Measurements from ENCODE around the gene PRR7. TPM values are rescaled to one million over a fixed set of nuclear protein-coding genes. Genes with fewer than 3 reads are reported as not detected.

Gene PRR7
- total RNA-seq, 2 experiments from 2014 or later, result 23.3 to 23.5 TPM

- ChIA-PET POLR2A (interaction anchor here (0.9 to 15.3 kb wide), 5 partner anchors 8 to 55 kb away, joined by 3 to 661 read pairs (median 6); partner anchors contain the start of genes GRK6 and PRR7), CTCF (interaction anchor here (3.6 kb wide), 1 partner anchor 35 kb away, joined by 39 read pairs; no protein-coding TSS in a partner anchor)
- ATAC-seq (ENCODE audit: poor library complexity) (no peak), DNase-seq (peak in 1 of 14 experiments; percentile 15)
- Histone ChIP-seq H3K4me3 (ENCODE audit: low read length) (no peak overlapping the region), H3K36me3 (ENCODE audit: insufficient read depth, low read length) (peaks cover 93% of the 10 kb centered on the region), H3K27me3 (ENCODE audit: control insufficient read depth in 1 of 2, insufficient read depth in 2 of 2, low read length in 2 of 2) (no peaks in the 10 kb centered on the region), H3K4me1 (ENCODE audit: insufficient read depth, low read length) (peaks cover 100% of the 10 kb centered on the region), H3K27ac (ENCODE audit: low read depth in 1 of 2, low read length in 2 of 2) (peak overlapping the region in 1 of 2 donors; percentile 52), H3K9me3 (ENCODE audit: control insufficient read depth in 1 of 2, insufficient read depth in 1 of 2, low read length in 2 of 2) (no peaks in the 10 kb centered on the region)
- intact Hi-C loops (cut with DNase I, micrococcal nuclease), result no loop called here
- Mint-ChIP-seq H3K4me1 (ENCODE audit: low read depth) (peaks cover 65% of the 10 kb centered on the region), H3K4me3 (peak overlapping the region; percentile 52), H3K9me3 (no peaks in the 10 kb centered on the region), H3K27me3 (no peaks in the 10 kb centered on the region), H3K27ac (peak overlapping the region; percentile 88), H3K36me3 (ENCODE audit: low read depth) (peaks cover 93% of the 10 kb centered on the region)
- no peak for TF ChIP-seq CTCF (IDR thresholded peaks at IDR 0.05)
These were observed 8.1 kb upstream of the PRR7 start for GRCh38 chr5:177438468-177438867.

GRCh38 chr5:177439518-177440053 is 7.0 kb upstream of the PRR7 start:
- DNase-seq (peak in 1 of 14 experiments; percentile 15), ATAC-seq (ENCODE audit: poor library complexity) (no peak)
- intact Hi-C loops (cut with DNase I, micrococcal nuclease), result no loop called here
- H3K27me3 ChIP-seq (ENCODE audit: control insufficient read depth in 1 of 2, insufficient read depth in 2 of 2, low read length in 2 of 2), result no peaks in the 10 kb centered on the region
- ChIA-PET POLR2A (interaction anchor here (0.8 to 15.3 kb wide), 10 partner anchors 9 to 64 kb away, joined by 3 to 661 read pairs (median 5); partner anchors contain the start of gene GRK6), CTCF (interaction anchor here (0.6 to 3.6 kb wide), 4 partner anchors 8 to 1031 kb away, joined by 3 to 39 read pairs (median 4); no protein-coding TSS in a partner anchor)
- no peak overlapping the region for H3K4me3 ChIP-seq (ENCODE audit: low read length)
- H3K4me1 Mint-ChIP-seq (ENCODE audit: low read depth), result peaks cover 65% of the 10 kb centered on the region
- peaks cover 84% of the 10 kb centered on the region for H3K36me3 Mint-ChIP-seq (ENCODE audit: low read depth)
- no peaks in the 10 kb centered on the region for H3K9me3 Mint-ChIP-seq
- peak overlapping the region; percentile 44 for H3K4me3 Mint-ChIP-seq
- H3K27ac Mint-ChIP-seq, result peak overlapping the region; percentile 88
- H3K9me3 ChIP-seq (ENCODE audit: control insufficient read depth in 1 of 2, insufficient read depth in 1 of 2, low read length in 2 of 2), result no peaks in the 10 kb centered on the region
- H3K27me3 Mint-ChIP-seq, result no peaks in the 10 kb centered on the region
- H3K4me1 ChIP-seq (ENCODE audit: insufficient read depth, low read length), result peaks cover 98% of the 10 kb centered on the region
- H3K36me3 ChIP-seq (ENCODE audit: insufficient read depth, low read length), result peaks cover 81% of the 10 kb centered on the region
- peak overlapping the region; percentile 78 to 87 for H3K27ac ChIP-seq (ENCODE audit: low read depth in 1 of 2, low read length in 2 of 2)
- no peak for TF ChIP-seq CTCF (IDR thresholded peaks at IDR 0.05)

- Histone ChIP-seq H3K9me3 (ENCODE audit: control insufficient read depth in 1 of 2, insufficient read depth in 1 of 2, low read length in 2 of 2) (no peaks in the 10 kb centered on the region), H3K4me3 (ENCODE audit: low read length) (no peak overlapping the region), H3K36me3 (ENCODE audit: insufficient read depth, low read length) (peaks cover 73% of the 10 kb centered on the region), H3K27ac (ENCODE audit: low read depth in 1 of 2, low read length in 2 of 2) (peak overlapping the region; percentile 78 to 87), H3K4me1 (ENCODE audit: insufficient read depth, low read length) (peaks cover 98% of the 10 kb centered on the region), H3K27me3 (ENCODE audit: control insufficient read depth in 1 of 2, insufficient read depth in 2 of 2, low read length in 2 of 2) (no peaks in the 10 kb centered on the region)
- POLR2A ChIA-PET, result interaction anchor here (0.8 to 15.3 kb wide), 10 partner anchors 8 to 64 kb away, joined by 3 to 661 read pairs (median 5); partner anchors contain the start of gene GRK6
- Mint-ChIP-seq H3K27me3 (no peaks in the 10 kb centered on the region), H3K27ac (peak overlapping the region; percentile 88), H3K4me1 (ENCODE audit: low read depth) (peaks cover 67% of the 10 kb centered on the region), H3K36me3 (ENCODE audit: low read depth) (peaks cover 83% of the 10 kb centered on the region), H3K4me3 (peak overlapping the region; percentile 44), H3K9me3 (no peaks in the 10 kb centered on the region)
- peak; percentile 65 for ATAC-seq (ENCODE audit: poor library complexity)
- DNase-seq, result peak in 7 of 14 experiments; percentile 35 to 91 (median 56)
- no peak for TF ChIP-seq CTCF (IDR thresholded peaks at IDR 0.05)
- intact Hi-C loops (cut with DNase I, micrococcal nuclease), result no loop called here
- CTCF ChIA-PET, result interaction anchor here (1.2 to 7.7 kb wide), 3 partner anchors 9 to 37 kb away, joined by 4 to 61 read pairs (median 39); no protein-coding TSS in a partner anchor
These were observed 6.2 kb upstream of the PRR7 start for GRCh38 chr5:177440211-177440989.
